Measurements from ENCODE around the gene BRSK1.

BRSK1 gene

DNA sequence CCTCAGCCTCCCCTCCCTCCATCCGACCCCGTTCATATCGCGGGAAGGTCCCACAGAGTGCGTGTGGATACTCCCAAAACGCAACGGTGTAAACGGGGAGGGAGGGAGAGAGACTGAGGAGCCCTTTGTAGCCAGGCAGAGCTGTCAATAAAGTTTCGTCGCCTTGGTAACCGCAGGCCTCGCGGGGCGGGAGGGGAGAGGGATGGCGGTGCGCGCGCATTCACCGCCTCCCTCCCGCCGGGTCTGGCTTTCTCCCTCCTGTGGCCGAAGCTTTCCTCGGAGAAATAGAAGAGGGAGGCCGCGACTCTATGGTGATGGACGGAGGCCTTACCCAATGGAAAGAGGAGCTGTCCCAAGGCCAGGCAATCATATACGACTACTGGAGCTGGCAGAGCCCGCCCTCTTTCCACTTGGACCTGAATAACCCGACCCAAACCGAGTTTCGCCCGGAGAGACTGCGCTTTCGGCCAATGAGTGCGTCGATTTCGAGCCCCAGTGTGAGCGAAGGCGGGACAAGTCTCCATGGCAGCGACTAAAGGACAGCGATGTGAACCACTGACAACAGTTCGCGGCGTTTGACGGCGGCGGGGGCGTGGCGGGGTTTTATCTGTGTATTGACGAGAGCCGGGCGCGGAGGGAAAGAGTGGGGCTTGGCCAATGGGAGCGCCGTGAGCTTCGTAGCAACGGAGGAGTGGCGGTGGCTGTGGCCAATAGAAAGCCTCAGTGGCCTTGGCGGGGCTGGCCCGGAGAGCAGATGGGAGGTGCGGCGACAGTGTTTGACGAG is 55.5 kb downstream of the BRSK1 start, which contains the start of gene KMT5C:
KMT5C (plus strand) TSS at position 772 of the 784 bp plus-strand sequence. CDS start 2,061 bp downstream, outside the sequence.
- peak; percentile 100 for DNase-seq

DNA sequence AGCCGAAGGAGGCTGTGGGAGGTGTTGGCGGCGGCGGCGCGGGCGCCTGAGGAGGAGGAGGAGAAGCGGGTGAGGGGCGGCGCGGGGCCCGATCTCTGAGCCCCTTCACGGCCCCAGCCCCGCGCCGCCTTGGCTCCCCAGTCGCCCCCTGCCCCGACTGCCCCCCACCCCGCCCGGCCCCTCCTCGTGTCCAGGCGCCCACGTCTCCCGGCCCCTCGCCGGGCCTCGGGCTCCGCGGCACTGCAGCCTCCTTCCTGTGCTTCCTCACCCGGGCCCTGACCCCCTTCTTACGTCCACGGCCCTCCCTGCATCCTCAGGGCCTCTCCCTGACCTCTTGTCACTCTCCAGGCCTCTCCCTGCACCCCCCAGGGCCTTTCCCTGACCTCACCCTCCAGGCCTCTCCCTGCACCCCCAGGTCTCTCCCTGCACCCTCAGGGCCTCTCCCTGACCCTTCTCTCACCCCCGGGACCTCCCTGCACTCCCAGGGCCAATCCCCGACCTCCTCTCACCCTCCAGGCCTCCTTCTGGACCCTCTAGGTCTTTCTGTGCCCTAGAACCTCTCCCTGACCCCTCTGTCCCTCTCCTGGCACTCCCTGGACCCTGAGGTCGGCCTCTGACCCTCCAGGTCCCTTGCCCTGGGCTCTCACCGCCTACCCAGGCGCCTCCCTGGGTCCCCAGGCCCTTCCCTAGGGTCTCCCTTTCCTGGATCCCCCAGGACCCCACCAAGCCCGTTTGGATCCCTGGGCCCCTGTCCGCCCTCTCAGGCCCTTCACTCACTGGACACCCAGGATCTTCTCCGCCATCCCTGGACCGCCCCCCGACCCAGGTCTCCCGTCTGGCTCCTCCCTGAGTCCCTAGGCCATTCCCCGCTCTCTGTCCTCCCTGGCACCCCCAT is 56.3 kb downstream of the BRSK1 start:
- DNase-seq, result peak; percentile 52

DNA sequence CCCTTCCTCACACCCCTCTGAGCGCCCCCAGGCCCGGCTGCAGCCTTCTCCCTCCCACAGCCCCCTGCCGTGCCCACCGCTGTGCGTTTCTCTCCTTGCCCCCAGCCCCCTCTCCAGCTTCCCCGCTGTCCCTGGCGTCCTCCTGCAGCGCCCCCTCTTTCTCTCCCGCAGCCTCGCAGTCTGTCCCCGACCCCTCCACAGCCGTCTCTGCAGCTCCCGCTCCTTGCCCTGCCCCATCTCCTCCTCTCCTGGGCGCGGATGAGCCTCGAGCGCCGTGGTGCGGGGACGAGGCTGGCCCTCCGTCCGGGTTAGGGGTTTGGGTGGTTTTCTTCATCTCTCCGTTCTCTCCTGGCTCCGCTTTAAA is 57.0 kb downstream of the BRSK1 start:
- peak; percentile 55 for DNase-seq

DNA sequence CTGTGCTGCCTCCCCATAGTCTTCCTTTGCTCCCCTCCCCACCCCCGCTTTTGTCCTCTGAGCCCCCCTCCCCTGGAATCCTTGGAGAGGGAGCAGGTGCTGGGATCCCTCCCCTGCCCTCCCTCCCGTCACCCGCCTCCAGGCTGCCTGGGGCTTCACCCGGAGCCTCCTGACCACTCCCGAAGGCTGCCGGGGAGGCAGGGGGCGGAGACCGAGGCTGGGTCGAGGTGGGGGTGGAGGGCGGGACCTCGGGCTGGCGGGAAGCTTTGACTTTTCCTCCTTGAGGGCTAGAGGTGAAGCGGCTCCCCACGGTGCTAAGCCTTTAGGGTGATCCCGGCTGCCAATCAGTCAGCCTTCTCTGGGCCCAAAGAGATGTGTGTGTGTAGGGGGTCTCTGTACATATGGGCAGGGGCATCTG is 57.4 kb downstream of the BRSK1 start:
- DNase-seq, result peak; percentile 90

DNA sequence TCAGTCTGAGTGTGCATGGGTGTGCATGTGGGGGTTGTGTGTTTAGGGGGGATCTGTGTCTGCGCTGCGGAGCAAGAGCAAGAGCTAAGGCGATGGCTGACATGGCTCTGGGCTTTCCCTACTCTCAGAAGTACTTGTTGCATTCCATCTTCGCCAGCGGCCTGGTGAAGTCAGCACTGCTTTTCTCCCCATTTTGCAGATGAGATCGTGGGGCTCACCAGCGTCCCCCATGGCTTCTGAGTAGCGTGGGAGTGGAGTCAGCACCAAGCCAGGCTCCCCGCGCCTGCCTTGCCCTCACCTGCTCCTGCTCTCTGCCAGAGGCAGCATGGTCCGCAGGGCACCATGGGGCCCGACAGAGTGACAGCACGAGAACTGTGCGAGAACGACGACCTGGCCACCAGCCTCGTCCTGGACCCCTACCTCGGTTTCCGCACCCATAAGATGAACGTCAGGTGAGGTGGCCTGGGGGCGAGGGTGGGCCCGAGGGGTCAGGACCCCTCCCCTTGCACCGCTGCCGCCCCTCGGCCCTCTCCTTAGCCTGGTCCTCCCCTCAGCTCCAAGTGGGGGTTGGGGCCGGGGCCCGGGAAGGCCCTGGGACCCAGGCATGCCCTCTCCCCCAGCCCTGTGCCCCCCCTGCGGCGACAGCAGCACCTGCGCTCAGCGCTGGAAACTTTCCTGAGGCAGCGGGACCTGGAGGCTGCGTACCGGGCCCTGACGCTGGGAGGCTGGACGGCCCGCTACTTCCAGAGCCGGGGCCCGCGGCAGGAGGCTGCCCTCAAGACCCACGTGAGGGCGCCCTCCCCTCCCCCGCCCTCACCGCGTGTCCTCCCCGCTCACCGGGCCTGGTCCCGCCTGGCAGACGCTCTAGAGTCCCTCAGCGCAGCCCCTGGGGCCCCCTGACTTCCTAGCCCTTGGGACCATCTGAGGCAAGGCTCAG is 58.1 kb downstream of the BRSK1 start:
- no peak for DNase-seq

DNA sequence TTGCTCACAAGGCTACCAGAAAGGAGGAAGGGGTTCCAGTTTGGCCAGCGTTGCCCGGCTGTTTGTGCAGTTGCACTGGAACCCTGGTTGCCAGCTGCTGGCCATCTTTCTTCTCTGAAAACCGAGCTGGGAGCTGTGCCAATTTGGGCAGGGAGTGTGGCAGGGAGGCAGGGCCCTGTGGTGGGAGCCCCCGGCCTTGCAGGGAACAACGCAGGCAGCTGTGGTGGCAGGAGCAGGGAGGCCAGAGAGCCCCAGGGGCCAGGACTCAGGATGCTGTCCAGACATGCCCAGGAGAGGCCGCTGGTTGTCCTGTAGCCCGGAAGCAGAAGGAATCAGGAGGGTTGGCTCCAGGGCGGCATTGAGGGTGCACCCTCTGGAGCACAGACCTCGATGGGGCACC is 60.6 kb downstream of the BRSK1 start:
- peak; percentile 61 for DNase-seq

DNA sequence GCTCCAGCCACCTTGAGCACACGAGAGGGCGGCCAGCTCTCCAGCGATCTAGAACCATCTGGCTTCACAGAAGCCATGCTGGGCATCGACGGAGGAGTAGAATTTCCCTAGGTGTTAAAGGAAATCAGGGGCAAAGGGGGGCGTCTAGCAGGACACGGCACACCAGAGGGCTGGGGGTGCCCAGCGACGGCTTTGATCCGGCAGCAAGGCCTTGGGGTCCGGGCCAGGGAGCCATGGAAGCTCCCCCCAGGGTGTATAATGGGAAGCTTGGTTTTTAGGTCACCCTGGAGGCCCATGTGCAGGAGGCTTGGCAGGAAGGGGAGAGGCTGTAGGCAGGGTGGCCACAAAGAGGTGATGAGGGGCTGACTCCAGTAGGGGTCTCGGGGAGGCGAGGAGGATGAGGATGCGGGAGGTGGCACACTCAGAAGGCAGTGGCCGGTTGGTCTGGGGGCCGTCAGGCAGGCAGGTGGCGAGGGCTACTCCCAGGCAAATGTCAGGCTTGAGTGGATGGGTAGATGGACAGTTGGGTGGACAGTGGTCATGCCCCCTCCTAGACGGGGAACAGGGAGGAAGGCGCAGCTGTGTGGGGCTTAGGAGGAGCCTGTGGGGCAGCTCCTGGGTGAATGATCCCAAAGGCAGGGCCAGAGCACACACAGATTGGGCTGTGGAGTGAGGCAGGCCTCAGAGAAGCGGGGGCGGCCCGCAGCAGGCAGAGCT is 61.5 kb downstream of the BRSK1 start:
- no peak for DNase-seq

DNA sequence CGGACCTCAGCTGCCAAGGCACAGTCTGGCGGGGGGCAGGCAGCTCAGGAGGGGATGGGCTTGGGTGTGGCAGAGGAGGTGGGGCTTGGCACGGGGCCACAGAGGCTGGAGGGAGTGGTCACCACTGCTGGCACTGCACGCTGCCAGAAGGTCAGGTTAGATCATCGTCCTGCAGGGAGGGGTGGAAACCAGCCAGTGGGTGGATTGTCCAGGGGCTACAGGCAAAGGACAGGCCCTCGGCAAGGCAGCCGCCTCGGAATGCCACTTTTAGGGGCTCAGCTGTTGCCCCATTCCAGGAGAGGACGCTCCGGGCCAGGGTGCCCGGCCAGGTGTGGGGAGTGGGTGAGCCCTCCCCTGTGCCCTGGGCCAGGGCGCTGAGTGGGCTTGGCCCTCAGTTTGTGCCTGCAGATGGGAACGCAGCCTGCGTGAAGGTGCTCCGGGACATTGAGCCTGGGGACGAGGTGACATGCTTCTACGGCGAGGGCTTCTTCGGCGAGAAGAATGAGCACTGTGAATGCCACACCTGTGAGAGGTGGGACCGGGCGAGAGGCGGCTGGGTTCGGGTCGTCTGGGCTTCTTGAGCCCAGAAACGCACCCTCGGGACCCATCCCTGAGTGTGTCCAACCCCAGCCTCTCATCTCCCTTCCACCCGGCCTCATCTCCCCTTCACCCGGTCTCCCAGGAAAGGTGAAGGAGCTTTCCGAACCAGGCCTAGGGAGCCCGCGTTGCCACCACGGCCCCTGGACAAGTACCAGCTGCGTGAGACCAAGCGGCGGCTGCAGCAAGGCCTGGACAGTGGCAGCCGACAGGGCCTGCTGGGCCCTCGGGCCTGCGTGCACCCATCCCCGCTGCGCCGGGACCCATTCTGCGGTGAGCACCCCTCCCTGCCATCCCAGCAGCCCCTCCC is 62.3 kb downstream of the BRSK1 start:
- peak; percentile 78 for DNase-seq

DNA sequence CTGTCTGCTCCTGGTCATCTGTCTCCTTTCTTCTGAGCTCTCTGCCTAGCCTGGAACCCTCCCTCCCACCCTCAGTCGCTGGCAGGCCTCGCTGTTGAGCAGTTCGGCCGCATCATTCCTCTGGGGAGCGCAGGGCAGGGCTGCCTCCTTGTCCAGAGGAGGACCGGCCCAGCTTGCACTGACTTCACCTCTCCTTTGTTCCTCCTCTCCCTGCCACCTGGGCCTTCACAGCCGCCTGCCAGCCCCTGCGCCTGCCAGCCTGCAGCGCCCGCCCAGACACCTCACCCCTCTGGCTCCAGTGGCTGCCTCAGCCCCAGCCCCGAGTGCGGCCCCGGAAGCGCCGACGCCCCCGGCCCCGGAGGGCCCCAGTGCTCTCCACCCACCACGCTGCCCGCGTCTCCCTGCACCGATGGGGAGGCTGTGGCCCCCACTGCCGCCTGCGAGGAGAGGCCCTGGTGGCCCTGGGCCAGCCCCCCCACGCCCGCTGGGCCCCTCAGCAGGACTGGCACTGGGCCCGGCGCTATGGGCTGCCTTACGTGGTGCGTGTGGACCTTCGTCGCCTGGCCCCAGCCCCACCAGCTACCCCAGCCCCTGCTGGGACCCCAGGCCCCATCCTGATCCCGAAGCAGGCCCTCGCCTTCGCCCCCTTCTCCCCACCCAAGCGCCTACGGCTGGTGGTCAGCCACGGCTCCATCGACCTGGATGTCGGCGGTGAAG is 63.1 kb downstream of the BRSK1 start:
- no peak for DNase-seq

DNA sequence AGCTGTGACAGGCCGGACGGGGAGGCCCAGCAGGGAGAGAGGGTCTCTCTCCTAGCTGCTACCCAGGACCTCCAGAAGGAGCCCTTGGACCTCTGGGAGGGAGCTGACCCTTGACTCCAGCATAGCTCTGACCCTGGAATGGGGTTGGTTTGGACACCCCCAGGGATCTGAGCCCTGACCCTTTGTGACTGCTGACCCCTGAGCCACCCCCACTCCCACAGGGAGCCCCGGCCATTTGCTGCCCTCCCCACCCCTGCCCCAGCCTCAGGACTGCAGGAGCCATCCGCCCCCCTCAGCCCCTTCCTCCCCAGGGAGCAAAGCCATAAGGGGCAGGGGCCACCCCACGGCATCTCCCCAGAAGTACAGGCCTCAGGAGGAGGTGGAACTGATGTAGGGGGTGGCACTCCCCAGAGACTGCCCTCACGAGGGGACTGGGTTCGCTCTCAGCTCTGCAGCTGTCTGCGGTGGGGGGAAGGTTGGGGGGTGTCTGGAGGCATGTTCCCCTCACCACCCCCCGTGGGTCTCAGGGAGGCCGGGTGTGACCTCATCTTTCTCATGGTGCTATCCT is 63.7 kb downstream of the BRSK1 start:
- no peak for DNase-seq

DNA sequence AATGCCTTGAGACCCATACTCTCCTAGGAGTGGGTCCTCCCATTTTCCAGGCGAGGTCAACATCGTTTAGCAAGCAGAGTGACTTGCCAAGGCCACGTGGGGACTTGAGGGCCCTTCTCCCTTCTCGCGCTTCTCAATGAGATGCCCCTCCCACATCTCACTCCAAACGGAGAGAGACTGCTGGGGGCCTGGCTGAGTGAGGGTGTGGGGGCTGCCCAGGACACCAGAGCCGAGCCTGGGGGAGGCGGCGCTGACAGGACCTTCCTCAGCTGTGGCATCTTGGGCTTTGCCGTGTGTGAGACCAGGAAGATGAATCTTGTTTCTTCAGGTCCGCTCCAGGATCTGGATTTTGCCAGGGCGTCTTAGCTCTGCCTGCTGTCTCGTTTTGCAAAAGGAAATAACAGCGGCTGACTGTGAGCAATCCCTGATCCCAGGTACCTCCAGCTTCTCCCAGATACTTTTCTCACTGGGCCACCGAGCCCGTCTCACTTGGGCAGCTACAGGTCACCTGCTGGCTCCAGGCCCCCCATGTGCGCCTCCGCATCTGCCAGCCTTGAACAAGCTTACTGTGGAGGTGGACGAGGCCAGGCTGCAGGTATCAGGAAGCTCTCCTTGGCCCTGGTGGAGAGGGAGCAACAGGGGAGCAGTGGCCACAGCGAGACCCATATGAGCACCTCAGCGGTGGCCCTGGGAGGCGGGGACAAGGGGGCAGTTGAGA is 64.7 kb downstream of the BRSK1 start:
- DNase-seq, result no peak

DNA sequence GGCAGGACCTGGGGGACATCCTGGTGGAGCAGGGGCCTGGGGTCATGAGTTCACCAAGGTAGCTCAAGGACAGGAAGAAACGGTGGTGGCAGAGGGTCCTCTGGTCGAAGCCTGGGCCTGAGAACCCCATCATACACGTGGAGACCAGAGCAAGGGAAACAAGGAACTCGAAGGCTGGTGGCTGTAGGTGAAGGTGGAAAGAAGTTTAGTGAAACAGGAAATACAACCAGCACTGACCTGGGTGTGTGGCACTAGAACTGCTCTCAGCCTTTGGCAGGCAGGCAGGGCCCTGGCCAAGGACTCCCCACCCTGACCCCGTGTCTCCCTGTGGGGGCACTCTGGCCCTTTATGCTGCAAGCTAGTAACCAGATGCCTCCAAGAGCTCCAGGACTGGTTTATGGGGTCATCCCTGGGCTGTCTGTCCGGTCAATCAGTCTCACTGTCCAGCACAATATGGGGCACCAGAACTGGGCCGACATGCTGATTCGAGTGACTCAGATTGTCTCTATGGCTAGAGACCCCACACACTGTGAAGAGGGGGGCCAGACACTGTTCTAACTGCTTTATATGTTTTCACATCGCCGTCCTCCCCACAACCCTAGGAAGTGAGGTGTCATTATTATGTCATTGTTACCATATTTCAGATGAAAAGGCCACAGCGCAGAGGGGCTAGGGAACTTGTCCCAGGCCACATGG is 67.0 kb downstream of the BRSK1 start:
- no peak for DNase-seq

DNA sequence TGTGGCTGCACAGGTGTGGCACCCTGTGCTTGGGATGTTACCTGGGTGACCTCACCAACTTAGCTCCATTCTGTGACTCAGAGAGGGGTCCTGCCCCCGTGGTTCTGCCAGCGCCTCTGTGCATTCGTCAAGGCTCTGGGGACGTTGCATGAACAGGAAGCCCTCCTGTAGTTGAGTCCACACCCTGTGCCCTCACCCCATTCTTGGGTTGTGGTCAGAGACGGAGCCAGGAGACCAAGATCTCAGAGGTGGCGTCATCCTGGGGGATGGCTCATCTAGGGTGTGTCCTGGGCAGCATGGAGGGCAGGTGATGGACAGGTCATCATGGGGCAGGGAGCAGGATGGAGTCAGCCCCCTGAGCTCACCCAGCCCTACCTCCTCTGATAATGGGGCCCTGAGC is 68.2 kb downstream of the BRSK1 start:
- DNase-seq, result no peak

DNA sequence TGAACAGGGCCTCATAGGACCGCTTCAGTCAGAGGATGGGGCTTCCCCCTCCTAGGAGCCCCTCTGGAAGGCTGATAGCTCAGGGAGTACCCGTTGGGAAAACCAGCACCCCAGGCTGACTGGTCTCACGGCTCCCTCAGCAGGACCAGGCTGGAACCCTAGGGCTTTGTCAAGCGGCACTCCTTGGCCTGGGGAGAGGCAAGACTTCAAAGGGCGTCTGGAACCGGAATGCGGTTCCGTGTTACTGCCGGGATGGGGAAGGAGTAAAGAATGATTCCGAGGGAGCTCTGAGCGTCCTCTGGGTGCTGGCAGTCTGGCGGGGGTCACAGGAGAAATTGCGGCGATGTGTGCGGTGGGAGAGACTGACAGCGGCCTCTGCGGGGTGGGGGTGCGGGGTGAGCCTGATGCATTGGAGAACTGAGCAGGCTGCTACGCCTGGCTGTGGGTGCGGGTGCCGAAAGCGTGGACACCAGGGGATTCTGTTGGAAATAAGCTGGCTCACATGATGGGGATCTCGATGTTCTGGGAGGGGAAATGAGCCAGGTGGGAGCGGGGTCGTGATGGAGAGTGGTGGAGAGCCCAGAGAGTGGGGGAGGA is 68.8 kb downstream of the BRSK1 start:
- no peak for DNase-seq

DNA sequence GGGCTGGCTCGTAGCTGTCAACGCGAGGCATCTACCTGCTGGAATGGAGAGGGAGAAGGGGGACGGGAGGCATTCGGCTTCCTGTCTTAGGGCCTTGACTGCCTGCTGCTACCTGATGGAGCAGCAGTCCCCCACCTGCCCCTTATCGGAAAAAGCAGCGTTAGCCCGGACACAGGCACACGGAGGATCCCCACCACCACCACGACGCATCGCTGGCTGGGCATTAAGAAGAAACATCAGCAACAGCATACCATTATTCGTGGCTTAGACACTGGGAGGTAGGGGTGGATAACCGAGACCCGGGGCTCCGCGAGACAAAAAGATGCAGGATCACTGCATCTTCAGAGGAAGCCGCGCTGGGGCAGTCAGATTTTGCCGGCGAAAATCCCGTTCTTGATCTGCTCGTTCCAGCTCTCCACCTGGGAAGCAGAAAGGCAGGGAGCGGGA is 69.6 kb downstream of the BRSK1 start:
- DNase-seq, result no peak

DNA sequence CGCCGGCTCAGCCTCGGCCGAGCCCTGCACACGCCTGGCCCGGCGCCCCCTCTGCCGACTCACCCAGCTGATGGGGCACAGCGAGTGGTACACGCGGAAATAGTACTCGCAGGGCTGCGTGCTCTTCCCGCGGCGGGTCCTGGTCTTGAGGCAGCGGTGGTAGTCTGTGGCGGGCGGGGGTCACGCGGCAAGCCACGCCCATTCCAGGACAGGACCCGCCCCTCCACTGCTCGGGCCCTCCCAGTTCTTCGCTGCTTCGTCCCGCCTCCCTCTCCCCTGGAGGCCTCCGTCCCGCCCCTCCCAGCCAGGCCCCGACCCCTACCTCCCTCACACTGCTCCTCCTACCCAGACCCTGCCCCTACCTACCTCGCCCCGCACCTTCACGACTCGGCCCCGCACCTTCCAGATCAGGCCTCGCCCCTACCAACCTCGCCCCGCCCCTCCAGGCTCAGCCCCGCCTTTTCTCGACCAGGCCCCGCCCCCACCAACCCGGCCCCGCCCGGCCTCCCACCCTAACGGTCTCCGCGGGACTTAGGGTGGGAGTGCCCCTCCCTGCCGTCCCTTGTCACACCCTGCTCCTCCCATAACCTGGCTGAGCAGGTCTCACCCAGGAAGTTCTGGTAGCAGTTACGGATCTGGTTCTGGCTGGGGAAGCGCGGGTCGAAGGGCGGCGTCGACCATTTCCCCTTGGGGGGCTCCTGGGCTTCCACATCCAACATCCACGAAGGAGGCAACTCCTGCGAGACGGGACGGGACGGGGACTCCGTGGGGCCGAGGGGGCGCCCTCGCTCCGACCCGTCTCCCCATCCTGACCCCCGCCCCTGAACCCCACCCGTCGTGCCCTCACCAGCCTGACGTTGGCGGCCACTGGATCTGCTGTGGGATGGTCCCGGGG is 70.3 kb downstream of the BRSK1 start:
- peak; percentile 75 for DNase-seq

DNA sequence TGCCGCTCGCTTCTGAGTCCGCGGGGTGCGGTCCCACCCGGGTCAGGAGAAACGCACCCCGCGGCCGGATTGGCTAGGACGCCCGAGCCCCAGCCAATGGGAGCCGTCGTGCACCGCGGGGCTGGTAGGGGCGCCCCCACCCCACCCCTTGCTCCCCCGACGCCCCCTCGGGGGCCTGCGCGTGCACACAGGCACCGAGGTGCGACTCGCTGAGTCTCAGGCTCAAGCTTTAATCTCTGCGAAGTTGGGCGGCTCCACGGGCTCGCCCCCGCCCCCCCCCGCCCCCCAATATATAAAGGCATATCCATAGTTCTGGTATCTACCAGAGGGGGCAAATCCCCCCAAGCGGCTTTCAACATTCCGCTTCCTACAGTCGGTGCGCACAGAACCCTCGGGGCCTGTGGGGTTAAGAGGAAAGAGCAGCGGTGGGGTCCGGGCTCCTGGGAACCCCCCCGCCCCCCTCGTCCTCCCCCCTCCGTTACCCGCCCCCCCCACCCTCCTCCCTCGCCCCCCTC is 71.0 kb downstream of the BRSK1 start, which contains the start of gene COX6B2:
COX6B2 (minus strand) TSS at position 22 of the 515 bp plus-strand sequence. CDS start 198 bp downstream, outside the sequence.
- peak; percentile 42 for DNase-seq

All from hematopoietic multipotent progenitor cell treated with erythropoietin and hydrocortisone succinate and interleukin-3 and kit ligand, for 6 days (in vitro differentiated cells).